Gastrocnemius medialis (tissue), 4 donors: ENCODE data around the gene RETREG2. TPM values are rescaled to one million over a fixed set of nuclear protein-coding genes. Genes with fewer than 3 reads are reported as not detected.
A peak's percentile ranks its signal among the peaks of the same experiment; 100 is the strongest.

Experiments
- ATAC-seq, 2 donors: fragments of 150-250 bp; one replicate each; pipeline ENCODE4 v1.9.1; 2016
- DNase-seq, 2 donors: peaks; one replicate each; pipeline ENCODE4 v3.0.0-alpha.2; 2019
- H3K27ac ChIP-seq, 4 donors: fragments of 200-600 bp; sonication (generic); 1 replicate in 1 of 4; 2 replicates in 3 of 4; pipeline ENCODE4 v1.5.1; 2016 to 2018; ENCODE audit warnings: mild to moderate bottlenecking in 2 of 4, moderate library complexity in 1 of 4
- H3K27me3 ChIP-seq, 3 donors: fragments of 200-600 bp; sonication (generic) in 2 of 3; 1 replicate in 1 of 3; 2 replicates in 2 of 3; pipeline versions ENCODE4 v1.5.1 to v1.6.0; 2016 to 2019; ENCODE audit warnings: mild to moderate bottlenecking in 1 of 3, moderate library complexity in 1 of 3
- H3K36me3 ChIP-seq, 2 donors: fragments of 200-600 bp; sonication (generic) in 1 of 2; one replicate each; pipeline ENCODE4 v1.5.1; 2017 to 2018
- H3K4me1 ChIP-seq, 2 donors: fragments of 200-600 bp; sonication (generic) in 1 of 2; one replicate each; pipeline ENCODE4 v1.5.1; 2016 to 2017; ENCODE audit warnings: mild to moderate bottlenecking in 2 of 2
- H3K4me3 ChIP-seq, 4 donors: fragments of 200-600 bp; sonication (generic) in 3 of 4; 1 replicate in 1 of 4; 2 replicates in 3 of 4; pipeline ENCODE4 v1.5.1; 2016 to 2019; ENCODE audit warnings: mild to moderate bottlenecking in 2 of 4
- H3K9me3 ChIP-seq, 3 donors: fragments of 200-600 bp; sonication (generic) in 2 of 3; 1 replicate in 1 of 3; 2 replicates in 2 of 3; pipeline ENCODE4 v1.5.1; 2016 to 2019
- POLR2A ChIP-seq, 2 donors: fragments of 450-650 bp; IDR thresholded peaks; one replicate each; pipeline ENCODE4 v1.6.1; 2017; ENCODE audit warnings: antibody characterized with exemption in 2 of 2, mild to moderate bottlenecking in 2 of 2, moderate library complexity in 2 of 2
- in situ Hi-C, 4 donors: fragments of 200-750 bp; cut with MboI; loops; one replicate each; pipeline versions ENCODE4 v1.15.0 to v1.8.0; 2017; ENCODE audit warnings: low sequenced_read_pairs in 4 of 4
- intact Hi-C: fragments of 100-400 bp; cut with DNase I; formaldehyde crosslinking; loops from one replicate; pipeline ENCODE4 v1.15.1; 2023; ENCODE audit warnings: low total_unique reads
- total RNA-seq, 4 donors: library from RNA; depleted of rRNA; stranded (reverse); fragments of >200 nt; gene quantifications; one replicate each; pipeline versions ENCODE4 v1.1.0 to v1.2.3, GENCODE V29; 2016
- TF ChIP-seq, protein P1 (sequence below), 5 experiments: fragments of 450-650 bp in 3 of 5; fragments of 200-600 bp in 2 of 5; sonication (generic) in 2 of 5; IDR thresholded peaks in 4 of 5; conservative IDR thresholded peaks in 1 of 5; 1 replicate in 4 of 5; 2 replicates in 1 of 5; pipeline ENCODE4 v1.5.1; 2016 to 2019; ENCODE audit warnings: antibody characterized with exemption in 5 of 5, mild to moderate bottlenecking in 3 of 5, moderate library complexity in 3 of 5

The RETREG2 gene
- total RNA-seq, 4 donors from 2014 or later, result 39.8 to 57.2 (median 44.9) TPM

GRCh38 chr2:219174146-219174545 is 3.9 kb upstream of the RETREG2 start:
- intact Hi-C loops, result no loop called here
- peaks cover 18 to 25% of the 10 kb centered on the region in 2 donors for H3K4me1 ChIP-seq

DNA sequence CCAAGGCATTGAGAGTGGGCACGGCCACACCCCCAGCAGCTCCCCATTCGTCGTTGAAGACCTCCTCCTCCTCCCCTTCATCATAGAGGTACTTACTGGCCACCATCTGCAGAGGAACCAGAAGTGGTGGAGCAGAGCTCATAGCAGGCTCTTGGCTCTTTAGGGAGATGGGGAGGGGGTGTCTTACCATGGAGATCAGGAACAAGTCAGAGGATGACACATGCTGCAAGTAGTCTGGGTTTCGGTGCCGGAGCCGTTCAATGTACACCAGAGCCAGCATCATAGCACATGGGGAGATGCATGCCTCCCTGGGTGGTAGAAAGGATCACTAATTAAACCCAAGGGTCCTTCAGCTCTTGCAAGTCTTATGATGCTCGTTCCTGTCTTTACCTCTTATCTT is 3.3 kb upstream of the RETREG2 start:
- H3K27me3 ChIP-seq, result no peaks in the 10 kb centered on the region
- peak overlapping the region in 1 of 4 donors; percentile 3 for H3K27ac ChIP-seq
- no peaks in the 10 kb centered on the region for H3K9me3 ChIP-seq
- intact Hi-C loops, result loop anchor here (5.0 kb wide), 1 partner anchor 212 kb away; the partner anchor contains the start of gene DNPEP
- in situ Hi-C loops, result loop anchor here in 3 of 4 donors (5.0 to 25.0 kb wide), 2 partner anchors 32 to 112 kb away; partner anchors contain the start of genes ZFAND2B (in 2 of the 3) and DNAJB2 (in 1 of the 3)
- ATAC-seq (no peak), DNase-seq (no peak)
- peaks cover 0 to 43% of the 10 kb centered on the region in 2 donors for H3K36me3 ChIP-seq
- H3K4me1 ChIP-seq, result peaks cover 22 to 31% of the 10 kb centered on the region in 2 donors
- H3K4me3 ChIP-seq, result no peak overlapping the region
- TF ChIP-seq, protein P1, sequence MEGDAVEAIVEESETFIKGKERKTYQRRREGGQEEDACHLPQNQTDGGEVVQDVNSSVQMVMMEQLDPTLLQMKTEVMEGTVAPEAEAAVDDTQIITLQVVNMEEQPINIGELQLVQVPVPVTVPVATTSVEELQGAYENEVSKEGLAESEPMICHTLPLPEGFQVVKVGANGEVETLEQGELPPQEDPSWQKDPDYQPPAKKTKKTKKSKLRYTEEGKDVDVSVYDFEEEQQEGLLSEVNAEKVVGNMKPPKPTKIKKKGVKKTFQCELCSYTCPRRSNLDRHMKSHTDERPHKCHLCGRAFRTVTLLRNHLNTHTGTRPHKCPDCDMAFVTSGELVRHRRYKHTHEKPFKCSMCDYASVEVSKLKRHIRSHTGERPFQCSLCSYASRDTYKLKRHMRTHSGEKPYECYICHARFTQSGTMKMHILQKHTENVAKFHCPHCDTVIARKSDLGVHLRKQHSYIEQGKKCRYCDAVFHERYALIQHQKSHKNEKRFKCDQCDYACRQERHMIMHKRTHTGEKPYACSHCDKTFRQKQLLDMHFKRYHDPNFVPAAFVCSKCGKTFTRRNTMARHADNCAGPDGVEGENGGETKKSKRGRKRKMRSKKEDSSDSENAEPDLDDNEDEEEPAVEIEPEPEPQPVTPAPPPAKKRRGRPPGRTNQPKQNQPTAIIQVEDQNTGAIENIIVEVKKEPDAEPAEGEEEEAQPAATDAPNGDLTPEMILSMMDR (IDR thresholded peaks at IDR 0.05 in 4 of 5, conservative IDR thresholded peaks at IDR 0.05 in 1 of 5), result no peak
- no peak for TF ChIP-seq POLR2A (IDR thresholded peaks at IDR 0.05)

More at GRCh38 chr2:219174146-219174545, 3.9 kb upstream of the RETREG2 start:
- Histone ChIP-seq H3K27me3 (no peaks in the 10 kb centered on the region), H3K9me3 (no peaks in the 10 kb centered on the region), H3K27ac (peak overlapping the region in 1 of 4 donors; percentile 3), H3K4me3 (no peak overlapping the region), H3K36me3 (peaks cover 0 to 37% of the 10 kb centered on the region in 2 donors)
- no peak for ATAC-seq
- in situ Hi-C loops, result loop anchor here in 3 of 4 donors (5.0 to 25.0 kb wide), 2 partner anchors 33 to 113 kb away; partner anchors contain the start of genes ZFAND2B (in 2 of the 3) and DNAJB2 (in 1 of the 3)
- DNase-seq, result no peak
- no peak for TF ChIP-seq POLR2A (IDR thresholded peaks at IDR 0.05)
- TF ChIP-seq, protein P1 (IDR thresholded peaks at IDR 0.05 in 4 of 5, conservative IDR thresholded peaks at IDR 0.05 in 1 of 5), result no peak

DNA sequence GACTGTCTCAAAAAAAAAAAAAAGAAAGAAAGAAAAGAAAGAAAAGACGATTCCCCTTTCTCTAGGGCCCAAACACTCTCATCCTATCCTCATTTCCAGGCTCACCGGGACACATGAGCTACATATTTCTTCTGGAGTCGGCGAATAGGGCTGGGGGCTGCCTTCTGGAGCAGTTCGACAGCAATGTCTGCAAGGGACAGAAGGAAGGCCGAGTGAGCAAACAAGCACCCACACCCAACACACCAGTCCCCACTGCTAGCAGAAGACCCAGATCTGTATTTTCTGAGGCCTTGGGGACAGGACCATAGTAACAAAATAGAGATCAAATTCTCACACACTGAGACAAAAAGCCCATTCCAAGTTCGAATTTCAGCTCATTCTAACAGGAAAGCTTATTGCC is 2.6 kb upstream of the RETREG2 start:
- Histone ChIP-seq H3K4me1 (peaks cover 22 to 31% of the 10 kb centered on the region in 2 donors), H3K9me3 (no peaks in the 10 kb centered on the region), H3K36me3 (peaks cover 0 to 49% of the 10 kb centered on the region in 2 donors), H3K27me3 (no peaks in the 10 kb centered on the region), H3K27ac (peak overlapping the region; percentile 94 to 99 (median 99)), H3K4me3 (peak overlapping the region in 2 of 4 donors; percentile 87 to 94)
- intact Hi-C loops, result loop anchor here (5.0 kb wide), 1 partner anchor 212 kb away; the partner anchor contains the start of gene DNPEP
- DNase-seq, result no peak
- in situ Hi-C loops, result no loop called here
- TF ChIP-seq, protein P1 (IDR thresholded peaks at IDR 0.05 in 4 of 5, conservative IDR thresholded peaks at IDR 0.05 in 1 of 5), result no peak
- ATAC-seq, result no peak

GRCh38 chr2:219175928-219176817 is 1.9 kb upstream of the RETREG2 start:
- H3K4me1 ChIP-seq, result peaks cover 22 to 26% of the 10 kb centered on the region in 2 donors

More at GRCh38 chr2:219175928-219176817, 1.9 kb upstream of the RETREG2 start:
- Histone ChIP-seq H3K4me3 (peak overlapping the region; percentile 87 to 96 (median 95)), H3K9me3 (no peaks in the 10 kb centered on the region), H3K27ac (peak overlapping the region; percentile 94 to 99 (median 99)), H3K36me3 (peaks cover 0 to 56% of the 10 kb centered on the region in 2 donors), H3K27me3 (no peaks in the 10 kb centered on the region)
- in situ Hi-C loops (no loop called here), intact Hi-C loops (loop anchor here (2.0 to 5.0 kb wide), 3 partner anchors 69 to 211 kb away; partner anchors contain the start of genes DNPEP, GLB1L, STK16 and TUBA4A)
- ATAC-seq (peak; percentile 38 to 40), DNase-seq (peak; percentile 41 to 60)
- TF ChIP-seq, protein P1 (IDR thresholded peaks at IDR 0.05 in 4 of 5, conservative IDR thresholded peaks at IDR 0.05 in 1 of 5), result peak in 3 of 5 experiments; percentile 27 to 31 (median 29)
- no peak for TF ChIP-seq POLR2A (IDR thresholded peaks at IDR 0.05)
